ENCODE data around the gene FAM170B.

FAM170B gene

DNA sequence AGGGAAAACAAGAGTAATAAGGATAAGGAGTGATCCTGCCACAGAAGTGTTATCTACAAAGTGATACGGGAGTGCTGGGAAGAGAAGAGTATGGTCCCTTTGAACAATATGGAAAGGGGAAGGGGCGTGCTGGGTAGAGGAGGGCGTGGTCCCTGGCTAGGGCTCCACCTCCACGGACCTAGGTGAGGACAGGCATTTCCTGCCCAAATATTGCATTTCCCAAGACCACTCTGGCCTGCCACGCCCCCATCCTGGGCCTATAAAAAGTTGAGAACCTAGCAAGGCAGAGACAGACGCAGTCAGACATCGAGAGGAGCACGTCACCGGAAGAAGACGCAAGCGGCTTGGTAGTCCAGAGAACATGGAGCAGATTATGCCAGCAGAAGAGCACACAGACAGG is 41.3 kb downstream of the FAM170B start:
- no peaks in the 10 kb centered on the region for H3K36me3 ChIP-seq (replicated peaks; ENCODE audit: low read depth, low read length)
- H3K4me1 ChIP-seq (ENCODE audit: low read length), result no peaks in the 10 kb centered on the region
- no peak overlapping the region for H3K4me3 ChIP-seq (ENCODE audit: low read length)
- no peak overlapping the region for H3K9ac ChIP-seq (ENCODE audit: low read length)
- TF ChIP-seq EZH2phosphoT487 (IDR thresholded peaks at IDR 0.05; ENCODE audit: low read depth), result no peak
- TF ChIP-seq, protein P1, sequence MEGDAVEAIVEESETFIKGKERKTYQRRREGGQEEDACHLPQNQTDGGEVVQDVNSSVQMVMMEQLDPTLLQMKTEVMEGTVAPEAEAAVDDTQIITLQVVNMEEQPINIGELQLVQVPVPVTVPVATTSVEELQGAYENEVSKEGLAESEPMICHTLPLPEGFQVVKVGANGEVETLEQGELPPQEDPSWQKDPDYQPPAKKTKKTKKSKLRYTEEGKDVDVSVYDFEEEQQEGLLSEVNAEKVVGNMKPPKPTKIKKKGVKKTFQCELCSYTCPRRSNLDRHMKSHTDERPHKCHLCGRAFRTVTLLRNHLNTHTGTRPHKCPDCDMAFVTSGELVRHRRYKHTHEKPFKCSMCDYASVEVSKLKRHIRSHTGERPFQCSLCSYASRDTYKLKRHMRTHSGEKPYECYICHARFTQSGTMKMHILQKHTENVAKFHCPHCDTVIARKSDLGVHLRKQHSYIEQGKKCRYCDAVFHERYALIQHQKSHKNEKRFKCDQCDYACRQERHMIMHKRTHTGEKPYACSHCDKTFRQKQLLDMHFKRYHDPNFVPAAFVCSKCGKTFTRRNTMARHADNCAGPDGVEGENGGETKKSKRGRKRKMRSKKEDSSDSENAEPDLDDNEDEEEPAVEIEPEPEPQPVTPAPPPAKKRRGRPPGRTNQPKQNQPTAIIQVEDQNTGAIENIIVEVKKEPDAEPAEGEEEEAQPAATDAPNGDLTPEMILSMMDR (IDR thresholded peaks at IDR 0.05; ENCODE audit: low read depth, low read length), result no peak
- no peak overlapping the region for H3K4me2 ChIP-seq (ENCODE audit: low read length)
- H3K9me3 ChIP-seq (ENCODE audit: insufficient read depth, low read length), result no peaks in the 10 kb centered on the region
- no peak overlapping the region for H3K27ac ChIP-seq (ENCODE audit: low read length)
- no peaks in the 10 kb centered on the region for H4K20me1 ChIP-seq (ENCODE audit: insufficient read depth, low read length)
- H3K79me2 ChIP-seq (ENCODE audit: low read length), result no peaks in the 10 kb centered on the region
- H2AFZ ChIP-seq (ENCODE audit: low read depth, low read length), result no peak overlapping the region
- H3K27me3 ChIP-seq (ENCODE audit: low read depth, low read length), result no peaks in the 10 kb centered on the region

DNA sequence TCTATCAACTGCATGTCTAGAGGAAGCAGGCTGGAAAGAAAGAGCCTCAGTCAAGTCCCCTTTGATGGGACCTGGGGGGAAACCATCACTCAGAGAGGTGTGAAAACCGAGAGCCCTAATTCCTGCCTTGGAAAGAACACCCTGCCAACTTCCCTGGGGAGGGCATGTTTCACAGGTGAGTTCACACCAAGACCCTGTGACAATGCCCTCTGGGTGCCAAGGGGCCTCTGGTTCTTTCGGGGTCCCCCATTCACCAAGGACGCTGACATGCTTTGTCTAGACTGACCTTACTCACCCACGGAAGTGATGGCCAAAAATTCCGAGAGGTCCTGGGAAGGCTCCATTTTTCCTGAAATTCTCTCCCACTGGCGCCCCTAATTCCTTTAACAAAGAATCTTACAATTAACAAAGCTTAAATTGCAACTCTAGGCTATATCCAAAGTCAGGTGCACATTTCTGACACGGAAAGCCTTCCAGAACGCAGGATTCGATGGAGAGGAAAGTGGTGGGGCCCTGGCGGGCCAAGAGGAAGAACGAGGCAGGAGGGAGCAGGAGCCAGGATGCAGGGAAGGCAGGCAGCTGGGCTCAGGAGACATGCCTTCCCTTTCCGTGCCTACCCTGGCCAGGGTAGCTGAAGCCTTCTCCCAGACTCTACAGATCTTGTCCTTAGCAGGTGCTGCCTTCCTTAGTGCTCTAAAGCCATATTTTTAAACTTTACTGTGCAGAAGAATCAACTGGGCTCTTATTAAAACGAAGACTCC is 42.2 kb downstream of the FAM170B start:
- no peak overlapping the region for H2AFZ ChIP-seq (ENCODE audit: low read depth, low read length)

GRCh38 chr10:49090696-49091380 is 43.0 kb downstream of the FAM170B start:
- Histone ChIP-seq H2AFZ (ENCODE audit: low read depth, low read length) (no peak overlapping the region), H3K27ac (ENCODE audit: low read length) (no peak overlapping the region), H3K9me3 (ENCODE audit: insufficient read depth, low read length) (no peaks in the 10 kb centered on the region), H3K27me3 (ENCODE audit: low read depth, low read length) (no peaks in the 10 kb centered on the region), H4K20me1 (ENCODE audit: insufficient read depth, low read length) (no peaks in the 10 kb centered on the region), H3K4me1 (ENCODE audit: low read length) (no peaks in the 10 kb centered on the region), H3K9ac (ENCODE audit: low read length) (no peak overlapping the region), H3K36me3 (replicated peaks; ENCODE audit: low read depth, low read length) (no peaks in the 10 kb centered on the region), H3K4me2 (ENCODE audit: low read length) (no peak overlapping the region), H3K4me3 (ENCODE audit: low read length) (no peak overlapping the region), H3K79me2 (ENCODE audit: low read length) (no peaks in the 10 kb centered on the region)
- TF ChIP-seq EZH2phosphoT487 (IDR thresholded peaks at IDR 0.05; ENCODE audit: low read depth), result no peak
- TF ChIP-seq, protein P1 (IDR thresholded peaks at IDR 0.05; ENCODE audit: low read depth, low read length), result no peak

More for the DNA sequence above, 42.2 kb downstream of the FAM170B start:
- Histone ChIP-seq H3K4me3 (ENCODE audit: low read length) (no peak overlapping the region), H4K20me1 (ENCODE audit: insufficient read depth, low read length) (no peaks in the 10 kb centered on the region), H3K27me3 (ENCODE audit: low read depth, low read length) (no peaks in the 10 kb centered on the region), H3K9me3 (ENCODE audit: insufficient read depth, low read length) (no peaks in the 10 kb centered on the region), H3K9ac (ENCODE audit: low read length) (no peak overlapping the region), H3K36me3 (replicated peaks; ENCODE audit: low read depth, low read length) (no peaks in the 10 kb centered on the region), H3K4me1 (ENCODE audit: low read length) (no peaks in the 10 kb centered on the region), H3K79me2 (ENCODE audit: low read length) (no peaks in the 10 kb centered on the region), H3K27ac (ENCODE audit: low read length) (no peak overlapping the region), H3K4me2 (ENCODE audit: low read length) (no peak overlapping the region)
- no peak for TF ChIP-seq EZH2phosphoT487 (IDR thresholded peaks at IDR 0.05; ENCODE audit: low read depth)
- TF ChIP-seq, protein P1 (IDR thresholded peaks at IDR 0.05; ENCODE audit: low read depth, low read length), result no peak

- TF ChIP-seq EZH2phosphoT487 (IDR thresholded peaks at IDR 0.05; ENCODE audit: low read depth), result no peak
- TF ChIP-seq, protein P1 (IDR thresholded peaks at IDR 0.05; ENCODE audit: low read depth, low read length), result no peak
- Histone ChIP-seq H3K27ac (ENCODE audit: low read length) (no peak overlapping the region), H3K9me3 (ENCODE audit: insufficient read depth, low read length) (no peaks in the 10 kb centered on the region), H2AFZ (ENCODE audit: low read depth, low read length) (no peak overlapping the region), H3K79me2 (ENCODE audit: low read length) (no peaks in the 10 kb centered on the region), H3K4me2 (ENCODE audit: low read length) (no peak overlapping the region), H4K20me1 (ENCODE audit: insufficient read depth, low read length) (no peaks in the 10 kb centered on the region), H3K4me3 (ENCODE audit: low read length) (no peak overlapping the region), H3K36me3 (replicated peaks; ENCODE audit: low read depth, low read length) (no peaks in the 10 kb centered on the region), H3K9ac (ENCODE audit: low read length) (no peak overlapping the region), H3K4me1 (ENCODE audit: low read length) (no peaks in the 10 kb centered on the region), H3K27me3 (ENCODE audit: low read depth, low read length) (no peaks in the 10 kb centered on the region)
Observed at GRCh38 chr10:49090189-49090575, 43.6 kb downstream of the FAM170B start.
